DND-41 (cell line): ENCODE data around the gene YEATS2.
A peak's percentile ranks its signal among the peaks of the same experiment; 100 is the strongest.

ENCODE experiments used
- ATAC-seq: fragments of 200-7000 bp; cut with Tn5 transposase; 3 replicates; pipeline ENCODE4 v1.9.1; 2021; ENCODE audit warnings: low read depth; ENCODE audit not compliant: insufficient read depth
- DNase-seq: peaks from one replicate; pipeline ENCODE4 v3.0.0-alpha.2; 2020
- H2AFZ ChIP-seq: 2 replicates; pipeline ENCODE4 v1.6.0; 2012; ENCODE audit warnings: low read depth, low read length
- H3K27ac ChIP-seq: 2 replicates; pipeline ENCODE4 v1.5.1; 2012; ENCODE audit warnings: low read length, inconsistent platforms
- H3K27me3 ChIP-seq: fragments of 200-600 bp; sonication (generic); 2 replicates; pipeline ENCODE4 v1.6.0; 2012; ENCODE audit warnings: low read length, mild to moderate bottlenecking, inconsistent platforms; ENCODE audit not compliant: insufficient read depth, poor library complexity
- H3K36me3 ChIP-seq: 2 replicates; pipeline ENCODE4 v1.5.1; 2012; ENCODE audit warnings: low read length, inconsistent platforms; ENCODE audit not compliant: insufficient read depth
- H3K4me1 ChIP-seq: 2 replicates; pipeline ENCODE4 v1.5.1; 2012; ENCODE audit warnings: mild to moderate bottlenecking, low read length; ENCODE audit not compliant: insufficient read depth
- H3K4me2 ChIP-seq: 2 replicates; pipeline ENCODE4 v1.6.0; 2012; ENCODE audit warnings: mild to moderate bottlenecking, moderate library complexity, low read length, inconsistent platforms; ENCODE audit not compliant: insufficient read depth
- H3K4me3 ChIP-seq, 2 experiments: fragments of 200-600 bp in 1 of 2; shearing (Covaris generic) in 1 of 2; 2 replicates each; pipeline ENCODE4 v1.5.1; 2012 to 2016; ENCODE audit warnings: inconsistent platforms in 2 of 2, low read length in 2 of 2, mild to moderate bottlenecking in 2 of 2, low read depth in 1 of 2, moderate library complexity in 1 of 2
- H3K79me2 ChIP-seq: 2 replicates; pipeline ENCODE4 v1.6.0; 2012; ENCODE audit warnings: low read length, inconsistent platforms; ENCODE audit not compliant: insufficient read depth
- H3K9ac ChIP-seq: 2 replicates; pipeline ENCODE4 v1.6.0; 2012; ENCODE audit warnings: low read depth, mild to moderate bottlenecking, inconsistent platforms, low read length, moderate library complexity
- H3K9me3 ChIP-seq: 2 replicates; pipeline ENCODE4 v1.5.1; 2012; ENCODE audit warnings: low read length, moderate library complexity, mild to moderate bottlenecking, inconsistent platforms; ENCODE audit not compliant: insufficient read depth, severe bottlenecking
- H4K20me1 ChIP-seq: 2 replicates; pipeline ENCODE4 v1.6.0; 2012; ENCODE audit warnings: low read length; ENCODE audit not compliant: insufficient read depth
- EZH2 ChIP-seq: IDR thresholded peaks from 3 replicates; pipeline ENCODE4 v1.6.1; 2012; ENCODE audit warnings: borderline replicate concordance, low read depth, mild to moderate bottlenecking, moderate library complexity, low read length, inconsistent platforms; ENCODE audit not compliant: severe bottlenecking
- TF ChIP-seq, protein P1 (sequence below): IDR thresholded peaks from 2 replicates; pipeline ENCODE4 v1.5.1; 2012; ENCODE audit warnings: borderline replicate concordance, low read length, moderate library complexity, mild to moderate bottlenecking; ENCODE audit not compliant: poor library complexity, severe bottlenecking; ENCODE audit errors: extremely low read depth

The YEATS2 gene

DNA sequence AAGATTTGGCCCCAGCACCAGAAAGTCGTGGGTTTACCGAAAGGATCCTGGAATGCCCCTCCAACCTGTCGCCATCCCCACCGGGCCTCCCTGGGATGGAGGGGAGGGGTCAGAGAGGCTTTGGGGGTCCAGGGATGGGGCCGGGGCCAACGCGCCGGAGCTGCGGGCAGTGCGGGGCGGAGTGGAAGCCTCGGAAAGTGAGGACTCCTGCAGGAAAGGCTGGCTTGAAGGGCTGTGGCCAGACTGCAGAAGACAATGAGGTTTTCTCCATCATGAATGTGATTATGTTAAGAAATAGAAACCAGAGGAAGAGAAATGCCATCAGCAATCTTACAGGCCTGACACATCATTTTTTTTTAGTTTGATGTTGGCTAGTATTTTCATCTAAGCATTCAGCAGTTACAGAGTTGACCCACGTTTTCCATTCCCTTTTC is 738 bp downstream of the YEATS2 start:
- peak overlapping the region; percentile 93 for H3K9ac ChIP-seq
- H3K27me3 ChIP-seq: no peaks in the 10 kb centered on the region
- peaks cover 39% of the 10 kb centered on the region for H3K4me1 ChIP-seq
- H3K4me3 ChIP-seq: peak overlapping the region; percentile 53 to 76
- peak overlapping the region; percentile 70 for H3K4me2 ChIP-seq
- H4K20me1 ChIP-seq: peaks cover 32% of the 10 kb centered on the region
- no peaks in the 10 kb centered on the region for H3K9me3 ChIP-seq
- peaks cover 63% of the 10 kb centered on the region for H3K79me2 ChIP-seq
- ATAC-seq (peak; percentile 41), DNase-seq (no peak)
- TF ChIP-seq EZH2: no peak
- TF ChIP-seq, protein P1, sequence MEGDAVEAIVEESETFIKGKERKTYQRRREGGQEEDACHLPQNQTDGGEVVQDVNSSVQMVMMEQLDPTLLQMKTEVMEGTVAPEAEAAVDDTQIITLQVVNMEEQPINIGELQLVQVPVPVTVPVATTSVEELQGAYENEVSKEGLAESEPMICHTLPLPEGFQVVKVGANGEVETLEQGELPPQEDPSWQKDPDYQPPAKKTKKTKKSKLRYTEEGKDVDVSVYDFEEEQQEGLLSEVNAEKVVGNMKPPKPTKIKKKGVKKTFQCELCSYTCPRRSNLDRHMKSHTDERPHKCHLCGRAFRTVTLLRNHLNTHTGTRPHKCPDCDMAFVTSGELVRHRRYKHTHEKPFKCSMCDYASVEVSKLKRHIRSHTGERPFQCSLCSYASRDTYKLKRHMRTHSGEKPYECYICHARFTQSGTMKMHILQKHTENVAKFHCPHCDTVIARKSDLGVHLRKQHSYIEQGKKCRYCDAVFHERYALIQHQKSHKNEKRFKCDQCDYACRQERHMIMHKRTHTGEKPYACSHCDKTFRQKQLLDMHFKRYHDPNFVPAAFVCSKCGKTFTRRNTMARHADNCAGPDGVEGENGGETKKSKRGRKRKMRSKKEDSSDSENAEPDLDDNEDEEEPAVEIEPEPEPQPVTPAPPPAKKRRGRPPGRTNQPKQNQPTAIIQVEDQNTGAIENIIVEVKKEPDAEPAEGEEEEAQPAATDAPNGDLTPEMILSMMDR: no peak
- H3K36me3 ChIP-seq: peaks cover 13% of the 10 kb centered on the region
- peak overlapping the region; percentile 84 for H3K27ac ChIP-seq
- peak overlapping the region; percentile 78 for H2AFZ ChIP-seq

DNA sequence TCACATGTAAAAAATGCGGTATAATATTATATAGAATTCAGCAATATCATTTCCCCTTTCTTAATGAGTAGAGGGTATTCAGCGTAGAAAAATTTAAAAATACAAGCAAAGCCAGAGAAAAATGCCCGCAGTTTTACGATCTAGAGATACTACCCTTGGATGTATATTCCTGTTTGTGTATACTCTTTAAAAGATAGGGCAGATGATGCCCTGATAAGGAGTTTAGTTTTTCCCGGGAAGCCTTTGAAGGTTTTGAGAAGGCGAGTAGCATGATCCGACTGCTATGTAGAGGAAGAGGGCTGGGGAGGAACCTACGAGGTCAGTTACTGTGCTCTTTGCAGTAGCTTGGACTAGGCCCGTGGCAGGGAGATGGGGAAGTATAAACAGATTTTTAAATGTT is 1.2 kb downstream of the YEATS2 start:
- TF ChIP-seq EZH2: no peak
- TF ChIP-seq, protein P1: no peak
- ATAC-seq (peak; percentile 37; the same call in 1 of the 3 replicates), DNase-seq (no peak)
- peak overlapping the region; percentile 84 for H3K27ac ChIP-seq
- H4K20me1 ChIP-seq: peaks cover 34% of the 10 kb centered on the region
- H3K4me2 ChIP-seq: peak overlapping the region; percentile 70
- peak overlapping the region; percentile 78 for H2AFZ ChIP-seq
- H3K4me3 ChIP-seq: peak overlapping the region; percentile 53 to 76
- peak overlapping the region; percentile 93 for H3K9ac ChIP-seq
- H3K79me2 ChIP-seq: peaks cover 67% of the 10 kb centered on the region
- H3K9me3 ChIP-seq: no peaks in the 10 kb centered on the region
- H3K27me3 ChIP-seq: no peaks in the 10 kb centered on the region
- H3K4me1 ChIP-seq: peaks cover 39% of the 10 kb centered on the region
- peaks cover 13% of the 10 kb centered on the region for H3K36me3 ChIP-seq

DNA sequence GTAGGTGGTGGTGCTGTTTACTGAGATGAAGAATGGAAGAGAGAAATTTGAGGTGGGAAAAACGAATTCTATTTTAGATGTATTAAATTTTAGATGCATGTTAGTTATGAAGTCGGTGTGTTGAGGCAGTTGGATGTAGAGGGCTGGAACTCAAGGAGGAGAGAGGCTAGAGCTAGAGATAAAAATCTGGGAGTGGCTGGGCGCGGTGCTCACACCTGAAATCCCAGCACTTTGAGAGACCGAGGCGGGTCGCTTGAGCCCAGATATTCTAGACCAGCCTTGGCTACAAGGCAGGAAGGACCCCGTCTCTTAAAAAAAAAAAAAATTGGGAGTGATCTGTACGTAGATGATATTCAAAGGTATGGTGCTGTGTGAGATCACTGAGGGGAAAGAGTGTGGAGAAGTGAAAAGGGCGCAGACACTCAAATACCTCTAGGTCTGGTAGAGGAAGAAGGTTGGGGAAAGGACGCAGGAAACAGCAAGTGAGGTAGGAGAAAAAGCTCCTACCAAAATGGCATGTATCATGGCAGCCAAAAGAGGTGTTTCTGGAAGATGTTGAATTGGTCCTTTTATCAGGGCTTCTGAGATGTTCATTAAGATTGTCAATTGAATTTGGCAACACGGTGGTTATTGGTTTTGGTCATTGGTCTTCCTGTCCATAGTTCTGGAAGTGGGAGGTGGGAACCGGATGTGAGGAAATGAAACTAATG is 1.8 kb downstream of the YEATS2 start:
- H3K27me3 ChIP-seq: no peaks in the 10 kb centered on the region
- peak overlapping the region; percentile 53 to 76; a peak in 3 of 4 replicates for H3K4me3 ChIP-seq
- peaks cover 38% of the 10 kb centered on the region for H4K20me1 ChIP-seq
- H3K27ac ChIP-seq: peak overlapping the region; percentile 84; the same call in 1 of the 2 replicates
- TF ChIP-seq, protein P1: no peak
- TF ChIP-seq EZH2: no peak
- H3K4me1 ChIP-seq: peaks cover 39% of the 10 kb centered on the region
- H2AFZ ChIP-seq: no peak overlapping the region
- no peaks in the 10 kb centered on the region for H3K9me3 ChIP-seq
- H3K36me3 ChIP-seq: peaks cover 13% of the 10 kb centered on the region
- H3K79me2 ChIP-seq: peaks cover 74% of the 10 kb centered on the region
- ATAC-seq: no peak
- no peak for DNase-seq
- peak overlapping the region; percentile 93 for H3K9ac ChIP-seq
- peak overlapping the region; percentile 70 for H3K4me2 ChIP-seq
